Prostate gland (tissue), 2 donors: ENCODE results near the gene COA5. TPM values are rescaled to one million over a fixed set of nuclear protein-coding genes. Genes with fewer than 3 reads are reported as not detected.

Experiments used
- DNase-seq: peaks from one replicate; pipeline ENCODE4 v3.0.0-alpha.2; 2019; ENCODE audit warnings: low spot score
- H3K27ac ChIP-seq, 2 donors: fragments of 200-600 bp; sonication (generic); 2 replicates each; pipeline ENCODE4 v1.5.1; 2017 to 2019
- H3K27me3 ChIP-seq: fragments of 200-600 bp; sonication (generic); replicated peaks from 2 replicates; pipeline ENCODE4 v1.5.1; 2019; ENCODE audit not compliant: insufficient read depth
- H3K36me3 ChIP-seq, 2 donors: fragments of 200-600 bp; sonication (generic); 1 replicate in 1 of 2; 2 replicates in 1 of 2; pipeline versions ENCODE4 v1.5.1 to v1.8.1; 2017 to 2019
- H3K4me1 ChIP-seq: fragments of 200-600 bp; sonication (generic); replicated peaks from 2 replicates; pipeline ENCODE4 v1.5.1; 2019
- H3K4me3 ChIP-seq, 2 donors: fragments of 200-600 bp; sonication (generic); 2 replicates each; pipeline ENCODE4 v1.5.1; 2017 to 2019
- H3K9me3 ChIP-seq: fragments of 200-600 bp; sonication (generic); 2 replicates; pipeline ENCODE4 v1.5.1; 2017
- POLR2A ChIP-seq: fragments of 450-650 bp; IDR thresholded peaks from one replicate; pipeline ENCODE4 v1.6.1; 2016; ENCODE audit warnings: antibody characterized with exemption, mild to moderate bottlenecking
- POLR2AphosphoS5 ChIP-seq: sonication (generic); formaldehyde crosslinking; IDR thresholded peaks from one replicate; pipeline ENCODE4 v1.6.1; 2017; ENCODE audit warnings: antibody characterized with exemption
- WGBS: methylation state at CpG from one replicate; pipeline ENCODE4 v1.1.5; 2018; 5-methylcytosine and 5-hydroxymethylcytosine counted together
- intact Hi-C: fragments of 100-400 bp; cut with DNase I; formaldehyde crosslinking; loops from one replicate; pipeline ENCODE4 v1.14.2; 2022
- total RNA-seq, 2 donors: library from RNA; depleted of rRNA; stranded (reverse); fragments of >200 nt; gene quantifications; one replicate each; pipeline ENCODE4 v1.1.0, GENCODE V29; 2016
- TF ChIP-seq, protein P1 (sequence below), 4 experiments: fragments of 200-600 bp in 2 of 4; fragments of 450-650 bp in 2 of 4; sonication (generic) in 2 of 4; IDR thresholded peaks; 1 replicate in 3 of 4; 2 replicates in 1 of 4; pipeline ENCODE4 v1.5.1; 2016 to 2019; ENCODE audit warnings: antibody characterized with exemption in 4 of 4, mild to moderate bottlenecking in 2 of 4, moderate library complexity in 2 of 4

Gene COA5
- total RNA-seq, 2 donors from 2014 or later: 34.9 to 41.6 TPM

DNA sequence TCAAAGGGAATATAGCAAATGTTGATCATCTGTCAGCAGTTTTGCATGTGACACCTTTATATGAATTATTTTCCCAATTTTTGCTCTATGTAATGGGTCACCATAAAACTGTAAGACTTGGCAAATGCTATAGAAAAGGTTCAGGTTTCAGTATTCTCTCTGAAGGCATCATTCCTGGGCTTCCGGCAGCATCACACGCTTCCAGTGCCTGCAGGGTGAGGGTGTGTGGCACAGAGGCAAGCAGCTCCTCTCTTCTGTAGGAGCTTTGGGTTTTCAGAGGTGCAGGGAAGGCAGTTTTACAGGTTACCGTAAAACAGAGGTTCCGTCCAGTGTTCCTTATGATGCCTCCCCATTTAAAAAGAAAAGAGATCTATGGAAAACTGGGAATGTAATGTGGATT lies 18.8 kb downstream of the COA5 start:
- no peaks in the 10 kb centered on the region for H3K36me3 ChIP-seq
- no peak overlapping the region for H3K27ac ChIP-seq
- intact Hi-C loops: no loop called here
- H3K27me3 ChIP-seq: no peaks in the 10 kb centered on the region
- TF ChIP-seq POLR2AphosphoS5 (no peak), POLR2A (no peak)
- TF ChIP-seq, protein P1, sequence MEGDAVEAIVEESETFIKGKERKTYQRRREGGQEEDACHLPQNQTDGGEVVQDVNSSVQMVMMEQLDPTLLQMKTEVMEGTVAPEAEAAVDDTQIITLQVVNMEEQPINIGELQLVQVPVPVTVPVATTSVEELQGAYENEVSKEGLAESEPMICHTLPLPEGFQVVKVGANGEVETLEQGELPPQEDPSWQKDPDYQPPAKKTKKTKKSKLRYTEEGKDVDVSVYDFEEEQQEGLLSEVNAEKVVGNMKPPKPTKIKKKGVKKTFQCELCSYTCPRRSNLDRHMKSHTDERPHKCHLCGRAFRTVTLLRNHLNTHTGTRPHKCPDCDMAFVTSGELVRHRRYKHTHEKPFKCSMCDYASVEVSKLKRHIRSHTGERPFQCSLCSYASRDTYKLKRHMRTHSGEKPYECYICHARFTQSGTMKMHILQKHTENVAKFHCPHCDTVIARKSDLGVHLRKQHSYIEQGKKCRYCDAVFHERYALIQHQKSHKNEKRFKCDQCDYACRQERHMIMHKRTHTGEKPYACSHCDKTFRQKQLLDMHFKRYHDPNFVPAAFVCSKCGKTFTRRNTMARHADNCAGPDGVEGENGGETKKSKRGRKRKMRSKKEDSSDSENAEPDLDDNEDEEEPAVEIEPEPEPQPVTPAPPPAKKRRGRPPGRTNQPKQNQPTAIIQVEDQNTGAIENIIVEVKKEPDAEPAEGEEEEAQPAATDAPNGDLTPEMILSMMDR (IDR thresholded peaks at IDR 0.05): no peak
- no peak overlapping the region for H3K4me3 ChIP-seq
- H3K4me1 ChIP-seq: no peaks in the 10 kb centered on the region
- no peak for DNase-seq
- WGBS: 88% methylated on average over 4 of the region's 4 CpGs
- no peaks in the 10 kb centered on the region for H3K9me3 ChIP-seq

DNA sequence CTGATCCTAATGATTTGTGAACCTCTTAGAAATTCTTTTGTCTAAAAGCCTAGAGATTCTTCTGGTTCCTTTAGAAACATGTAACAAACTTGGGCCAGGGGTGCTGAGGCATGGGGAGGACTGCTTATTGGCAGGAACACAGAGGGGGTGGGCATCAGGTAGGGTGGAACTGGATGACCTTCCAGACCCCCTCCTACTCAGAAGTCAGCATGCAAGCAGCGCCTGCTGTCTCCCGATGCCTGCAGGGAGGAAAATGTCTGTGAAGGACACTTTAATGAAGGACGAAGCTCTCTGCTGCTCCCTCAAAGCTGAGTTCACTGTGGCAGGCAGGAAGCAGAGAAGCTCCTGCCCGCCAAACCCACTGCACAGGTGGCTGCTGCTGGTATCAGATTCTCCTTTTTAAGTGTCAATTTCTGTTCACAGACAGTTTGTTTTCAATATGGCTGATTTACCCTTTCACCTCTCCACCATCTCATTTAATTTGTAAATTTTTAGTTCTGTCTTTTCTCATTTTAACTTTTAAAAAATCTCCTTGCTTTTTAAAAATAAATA lies 19.4 kb downstream of the COA5 start:
- intact Hi-C loops: no loop called here
- H3K27ac ChIP-seq: no peak overlapping the region
- no peaks in the 10 kb centered on the region for H3K9me3 ChIP-seq
- WGBS: 53% methylated on average over 4 of the region's 4 CpGs
- no peaks in the 10 kb centered on the region for H3K36me3 ChIP-seq
- DNase-seq: no peak
- no peaks in the 10 kb centered on the region for H3K4me1 ChIP-seq
- no peak overlapping the region for H3K4me3 ChIP-seq
- no peaks in the 10 kb centered on the region for H3K27me3 ChIP-seq
- no peak for TF ChIP-seq POLR2A
- TF ChIP-seq, protein P1 (IDR thresholded peaks at IDR 0.05): no peak
- no peak for TF ChIP-seq POLR2AphosphoS5

DNA sequence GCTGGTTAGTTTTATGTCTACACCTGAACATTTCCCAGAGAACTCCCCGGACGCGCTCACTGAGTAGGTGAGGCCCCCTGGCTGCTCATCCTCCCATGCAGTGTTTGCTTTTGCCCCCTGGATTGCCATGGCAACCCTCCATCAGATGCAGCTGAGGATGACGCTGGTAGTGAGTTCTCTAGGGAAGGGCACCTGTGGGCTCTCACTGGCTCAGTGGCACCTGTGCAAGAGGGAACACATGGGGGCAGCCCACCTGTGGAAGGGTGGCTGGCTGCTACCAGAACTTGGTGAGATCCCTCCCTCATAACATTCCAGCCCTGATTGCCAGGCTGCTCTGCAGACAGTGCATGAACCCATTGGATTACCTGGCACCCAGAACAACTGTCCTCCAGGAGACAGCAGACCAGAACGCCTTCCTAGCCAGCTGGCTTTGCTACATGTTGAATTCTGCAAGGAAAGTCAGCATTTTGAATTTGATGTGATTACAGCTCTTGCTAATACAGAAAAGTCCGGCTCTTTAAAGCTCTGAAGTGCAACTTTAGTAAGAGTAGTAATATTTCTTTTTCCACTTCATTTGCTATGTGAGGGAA lies 21.7 kb downstream of the COA5 start:
- Histone ChIP-seq H3K4me1 (no peaks in the 10 kb centered on the region), H3K4me3 (no peak overlapping the region), H3K9me3 (no peaks in the 10 kb centered on the region), H3K36me3 (no peaks in the 10 kb centered on the region), H3K27me3 (no peaks in the 10 kb centered on the region), H3K27ac (no peak overlapping the region)
- intact Hi-C loops: no loop called here
- WGBS: 87% methylated on average over 6 of the region's 6 CpGs
- no peak for DNase-seq
- TF ChIP-seq POLR2AphosphoS5 (no peak), POLR2A (no peak)
- TF ChIP-seq, protein P1 (IDR thresholded peaks at IDR 0.05): no peak

DNA sequence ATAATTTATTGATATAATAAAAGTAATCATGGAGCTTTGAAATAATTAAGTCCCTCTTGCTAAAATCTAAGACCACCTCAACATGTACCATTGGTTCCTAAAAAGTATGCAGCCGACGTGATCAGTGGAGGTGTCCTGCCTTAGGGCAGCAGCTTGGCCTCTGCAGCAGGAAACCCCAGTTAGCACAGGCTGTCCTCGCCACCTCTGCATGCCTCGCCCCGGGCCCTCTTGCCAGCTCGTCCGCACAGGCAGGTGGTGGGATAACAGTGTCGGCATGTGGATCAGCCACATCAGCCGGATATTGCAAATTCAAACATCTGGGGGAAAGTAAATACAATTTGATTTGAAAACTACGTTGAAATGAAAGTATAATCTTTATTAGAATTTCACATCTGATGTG lies 22.9 kb downstream of the COA5 start:
- Histone ChIP-seq H3K27me3 (no peaks in the 10 kb centered on the region), H3K4me3 (no peak overlapping the region), H3K36me3 (no peaks in the 10 kb centered on the region), H3K9me3 (no peaks in the 10 kb centered on the region), H3K4me1 (no peaks in the 10 kb centered on the region), H3K27ac (no peak overlapping the region)
- no peak for DNase-seq
- TF ChIP-seq POLR2AphosphoS5: no peak
- TF ChIP-seq, protein P1 (IDR thresholded peaks at IDR 0.05): no peak
- no peak for TF ChIP-seq POLR2A
- WGBS: 74% methylated on average over 10 of the region's 10 CpGs
- intact Hi-C loops: no loop called here
